Hepatocyte (in vitro differentiated cells): ENCODE measurements around the gene DYRK1A. TPM values are rescaled to one million over a fixed set of nuclear protein-coding genes. Genes with fewer than 3 reads are reported as not detected.

Experiments
- DNase-seq: peaks from one replicate; pipeline ENCODE4 v3.0.0-alpha.2; 2016; ENCODE audit warnings: low spot score
- H2AFZ ChIP-seq: fragments of 200-600 bp; sonication (generic); 2 replicates; pipeline ENCODE4 v1.6.0; 2016; ENCODE audit warnings: antibody characterized with exemption, mild to moderate bottlenecking
- H3K27ac ChIP-seq: fragments of 200-600 bp; sonication (generic); 2 replicates; pipeline ENCODE4 v1.5.1; 2016; ENCODE audit warnings: mild to moderate bottlenecking
- H3K27me3 ChIP-seq: fragments of 200-600 bp; sonication (generic); 2 replicates; pipeline ENCODE4 v1.6.1; 2016
- H3K36me3 ChIP-seq: fragments of 200-600 bp; sonication (generic); replicated peaks from 2 replicates; pipeline ENCODE4 v1.5.1; 2016; ENCODE audit warnings: low read depth; ENCODE audit not compliant: insufficient read depth
- H3K4me1 ChIP-seq: fragments of 200-600 bp; sonication (generic); 2 replicates; pipeline ENCODE4 v1.5.1; 2016; ENCODE audit warnings: mild to moderate bottlenecking, moderate library complexity; ENCODE audit not compliant: insufficient read depth
- H3K4me2 ChIP-seq: fragments of 200-600 bp; sonication (generic); 2 replicates; pipeline ENCODE4 v1.6.0; 2016
- H3K4me3 ChIP-seq: fragments of 200-600 bp; sonication (generic); 2 replicates; pipeline ENCODE4 v1.5.1; 2016; ENCODE audit warnings: mild to moderate bottlenecking
- H3K79me2 ChIP-seq: fragments of 200-600 bp; sonication (generic); 2 replicates; pipeline ENCODE4 v1.6.0; 2017; ENCODE audit warnings: mild to moderate bottlenecking
- H3K9me2 ChIP-seq: fragments of 200-600 bp; sonication (generic); replicated peaks from 2 replicates; pipeline ENCODE4 v1.6.0; 2017; ENCODE audit warnings: mild to moderate bottlenecking; ENCODE audit not compliant: insufficient read depth
- H3K9me3 ChIP-seq: fragments of 200-600 bp; sonication (generic); 2 replicates; pipeline ENCODE4 v1.5.1; 2016; ENCODE audit warnings: low read depth, mild to moderate bottlenecking
- H4K20me1 ChIP-seq: fragments of 200-600 bp; sonication (generic); 2 replicates; pipeline ENCODE4 v1.6.0; 2016; ENCODE audit warnings: mild to moderate bottlenecking; ENCODE audit not compliant: insufficient read depth, poor library complexity, severe bottlenecking
- CTCF ChIP-seq: fragments of 200-600 bp; sonication (generic); IDR thresholded peaks from 2 replicates; pipeline ENCODE4 v1.5.1; 2016; ENCODE audit warnings: antibody characterized with exemption, mild to moderate bottlenecking; ENCODE audit not compliant: poor library complexity
- EZH2 ChIP-seq: fragments of 200-600 bp; sonication (generic); IDR thresholded peaks from 2 replicates; pipeline ENCODE4 v1.6.1; 2016; ENCODE audit warnings: antibody characterized with exemption, mild to moderate bottlenecking, borderline replicate concordance
- EZH2phosphoT487 ChIP-seq: fragments of 200-600 bp; sonication (generic); IDR thresholded peaks from one replicate; pipeline ENCODE4 v1.6.1; 2018; ENCODE audit warnings: antibody characterized with exemption, mild to moderate bottlenecking, low read depth, moderate library complexity; ENCODE audit not compliant: unreplicated experiment, severe bottlenecking
- WGBS: methylation state at CpG from one replicate; pipeline ENCODE4 v1.1.6; 2016; ENCODE audit warnings: low lambda C conversion rate; ENCODE audit errors: missing lambda C conversion rate; 5-methylcytosine and 5-hydroxymethylcytosine counted together
- polyA plus RNA-seq: library from polyadenylated mRNA; unstranded; fragments of >200 nt; fragmentation: Nextera tagmentation; extraction: Ambion mirVana; gene quantifications from 2 replicates; pipeline ENCODE4 v1.2.1, GENCODE V29; 2016
- total RNA-seq: library from RNA; depleted of rRNA; stranded (reverse); fragments of >200 nt; gene quantifications from 2 replicates; pipeline ENCODE4 v1.2.3, GENCODE V29; 2014

Gene DYRK1A
- total and polyA plus RNA-seq, 2 experiments from 2014 or later: 4.9 to 85.2 TPM

GRCh38 chr21:37433456-37433840, 66.9 kb downstream of the DYRK1A start:
- TF ChIP-seq EZH2phosphoT487 (no peak), CTCF (no peak), EZH2 (no peak)
- no peaks in the 10 kb centered on the region for H3K4me1 ChIP-seq
- no peak overlapping the region for H3K4me2 ChIP-seq
- H3K9me2 ChIP-seq: no peaks in the 10 kb centered on the region
- H4K20me1 ChIP-seq: peaks cover 84% of the 10 kb centered on the region
- no peaks in the 10 kb centered on the region for H3K27me3 ChIP-seq
- H3K9me3 ChIP-seq: no peaks in the 10 kb centered on the region
- H3K36me3 ChIP-seq: no peaks in the 10 kb centered on the region
- no peak overlapping the region for H2AFZ ChIP-seq
- H3K4me3 ChIP-seq: no peak overlapping the region
- H3K79me2 ChIP-seq: peaks cover 99% of the 10 kb centered on the region
- WGBS: 90% methylated on average over 5 of the region's 5 CpGs
- H3K27ac ChIP-seq: no peak overlapping the region
- no peak for DNase-seq

- DNase-seq: peak; percentile 60
Measured at GRCh38 chr21:37435120-37435519, 68.5 kb downstream of the DYRK1A start.

GRCh38 chr21:37435711-37436110, 69.1 kb downstream of the DYRK1A start:
- H3K27ac ChIP-seq: no peak overlapping the region
- no peaks in the 10 kb centered on the region for H3K9me3 ChIP-seq
- DNase-seq: no peak
- WGBS: 46% methylated on average over 3 of the region's 3 CpGs
- no peak overlapping the region for H3K4me3 ChIP-seq
- H3K9me2 ChIP-seq: no peaks in the 10 kb centered on the region
- peaks cover 99% of the 10 kb centered on the region for H3K79me2 ChIP-seq
- H3K27me3 ChIP-seq: no peaks in the 10 kb centered on the region
- H4K20me1 ChIP-seq: peaks cover 84% of the 10 kb centered on the region
- no peaks in the 10 kb centered on the region for H3K4me1 ChIP-seq
- no peak overlapping the region for H2AFZ ChIP-seq
- H3K4me2 ChIP-seq: peak overlapping the region; percentile 37
- TF ChIP-seq EZH2 (no peak), CTCF (no peak), EZH2phosphoT487 (no peak)
- H3K36me3 ChIP-seq: no peaks in the 10 kb centered on the region

More at GRCh38 chr21:37435120-37435519, 68.5 kb downstream of the DYRK1A start:
- 33% methylated on average over 6 of the region's 6 CpGs for WGBS
- H3K27me3 ChIP-seq: no peaks in the 10 kb centered on the region
- H3K4me1 ChIP-seq: no peaks in the 10 kb centered on the region
- no peak for TF ChIP-seq CTCF
- TF ChIP-seq EZH2phosphoT487: no peak
- TF ChIP-seq EZH2: no peak
- H3K4me2 ChIP-seq: peak overlapping the region; percentile 37
- no peaks in the 10 kb centered on the region for H3K9me3 ChIP-seq
- H3K27ac ChIP-seq: no peak overlapping the region
- no peak overlapping the region for H3K4me3 ChIP-seq
- no peak overlapping the region for H2AFZ ChIP-seq
- H3K9me2 ChIP-seq: no peaks in the 10 kb centered on the region
- no peaks in the 10 kb centered on the region for H3K36me3 ChIP-seq
- peaks cover 99% of the 10 kb centered on the region for H3K79me2 ChIP-seq
- peaks cover 84% of the 10 kb centered on the region for H4K20me1 ChIP-seq

GRCh38 chr21:37436174-37436573, 69.6 kb downstream of the DYRK1A start:
- no peaks in the 10 kb centered on the region for H3K9me3 ChIP-seq
- DNase-seq: no peak
- peaks cover 99% of the 10 kb centered on the region for H3K79me2 ChIP-seq
- no peak for TF ChIP-seq EZH2phosphoT487
- no peak for TF ChIP-seq CTCF
- TF ChIP-seq EZH2: no peak
- no peaks in the 10 kb centered on the region for H3K36me3 ChIP-seq
- no peak overlapping the region for H2AFZ ChIP-seq
- no peak overlapping the region for H3K27ac ChIP-seq
- H3K27me3 ChIP-seq: no peaks in the 10 kb centered on the region
- 64% methylated on average over 2 of the region's 2 CpGs for whole genome bisulfite sequencing
- peak overlapping the region; percentile 37 for H3K4me2 ChIP-seq
- H4K20me1 ChIP-seq: peaks cover 84% of the 10 kb centered on the region
- H3K9me2 ChIP-seq: no peaks in the 10 kb centered on the region
- no peak overlapping the region for H3K4me3 ChIP-seq
- H3K4me1 ChIP-seq: no peaks in the 10 kb centered on the region
